ENCODE measurements around the gene ATP5MC3. TPM values are rescaled to one million over a fixed set of nuclear protein-coding genes. Genes with fewer than 3 reads are reported as not detected.

ATP5MC3 gene
- total RNA-seq, 2 donors from 2014 or later = 48.1 to 74.5 TPM

DNA sequence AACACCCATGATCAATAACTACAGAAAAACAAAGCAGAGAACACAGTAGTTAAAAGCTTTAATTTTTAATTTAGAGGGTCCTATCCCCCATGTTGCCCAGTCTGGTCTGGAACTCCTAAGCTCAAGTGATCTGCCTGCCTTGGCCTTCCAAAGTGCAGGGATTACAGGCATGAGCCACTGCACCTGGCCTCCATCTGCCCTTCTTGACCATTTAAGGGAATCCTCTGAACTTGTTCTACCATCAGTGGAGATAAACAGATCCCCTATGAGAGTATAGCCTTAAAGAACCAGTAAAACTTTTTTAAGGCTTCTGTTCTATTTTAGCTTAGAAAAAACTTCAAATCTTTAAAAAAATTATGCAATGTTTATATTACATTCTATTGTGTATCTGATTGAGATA is 13.5 kb upstream of the ATP5MC3 start:
- ATAC-seq (ENCODE audit: insufficient number of reproducible peaks, low FRiP score, low read depth) (no peak), DNase-seq (ENCODE audit: low spot score) (no peak)
- TF ChIP-seq, protein P1, sequence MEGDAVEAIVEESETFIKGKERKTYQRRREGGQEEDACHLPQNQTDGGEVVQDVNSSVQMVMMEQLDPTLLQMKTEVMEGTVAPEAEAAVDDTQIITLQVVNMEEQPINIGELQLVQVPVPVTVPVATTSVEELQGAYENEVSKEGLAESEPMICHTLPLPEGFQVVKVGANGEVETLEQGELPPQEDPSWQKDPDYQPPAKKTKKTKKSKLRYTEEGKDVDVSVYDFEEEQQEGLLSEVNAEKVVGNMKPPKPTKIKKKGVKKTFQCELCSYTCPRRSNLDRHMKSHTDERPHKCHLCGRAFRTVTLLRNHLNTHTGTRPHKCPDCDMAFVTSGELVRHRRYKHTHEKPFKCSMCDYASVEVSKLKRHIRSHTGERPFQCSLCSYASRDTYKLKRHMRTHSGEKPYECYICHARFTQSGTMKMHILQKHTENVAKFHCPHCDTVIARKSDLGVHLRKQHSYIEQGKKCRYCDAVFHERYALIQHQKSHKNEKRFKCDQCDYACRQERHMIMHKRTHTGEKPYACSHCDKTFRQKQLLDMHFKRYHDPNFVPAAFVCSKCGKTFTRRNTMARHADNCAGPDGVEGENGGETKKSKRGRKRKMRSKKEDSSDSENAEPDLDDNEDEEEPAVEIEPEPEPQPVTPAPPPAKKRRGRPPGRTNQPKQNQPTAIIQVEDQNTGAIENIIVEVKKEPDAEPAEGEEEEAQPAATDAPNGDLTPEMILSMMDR (IDR thresholded peaks at IDR 0.05) = no peak
- Histone ChIP-seq H3K4me1 (ENCODE audit: control insufficient read depth in 1 of 2, low read depth in 2 of 2) (no peaks in the 10 kb centered on the region), H3K4me3 (no peak overlapping the region), H3K27me3 (replicated peaks; ENCODE audit: insufficient read depth) (no peaks in the 10 kb centered on the region), H3K36me3 (no peaks in the 10 kb centered on the region), H3K27ac (no peak overlapping the region), H3K9me3 (no peaks in the 10 kb centered on the region)

DNA sequence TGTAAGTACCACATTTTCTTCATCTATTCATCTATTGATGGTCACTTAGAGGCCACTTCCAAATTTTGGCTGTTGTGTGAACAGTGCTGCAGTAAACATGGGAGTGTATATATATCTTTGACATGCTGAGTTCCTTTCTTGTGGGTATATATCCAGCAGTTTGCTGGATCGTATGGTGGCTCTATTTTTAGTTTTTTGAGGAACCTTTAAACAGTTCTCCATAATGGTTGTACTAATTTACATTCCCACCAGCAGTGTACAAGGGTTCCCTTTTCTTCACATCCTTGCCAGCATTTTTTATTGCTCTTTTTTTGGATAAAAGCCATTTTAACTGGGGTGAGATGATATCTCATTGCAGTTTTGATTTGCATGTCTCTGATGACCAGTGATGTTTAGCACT is 7.3 kb upstream of the ATP5MC3 start:
- TF ChIP-seq, protein P1 (IDR thresholded peaks at IDR 0.05) = no peak
- H3K4me1 ChIP-seq (ENCODE audit: control insufficient read depth in 1 of 2, low read depth in 2 of 2) = no peaks in the 10 kb centered on the region
- DNase-seq (ENCODE audit: low spot score) = no peak
- no peaks in the 10 kb centered on the region for H3K27me3 ChIP-seq (replicated peaks; ENCODE audit: insufficient read depth)
- no peak for ATAC-seq (ENCODE audit: insufficient number of reproducible peaks, low FRiP score, low read depth)
- no peak overlapping the region for H3K4me3 ChIP-seq
- no peak overlapping the region for H3K27ac ChIP-seq
- no peaks in the 10 kb centered on the region for H3K9me3 ChIP-seq
- H3K36me3 ChIP-seq = no peaks in the 10 kb centered on the region

DNA sequence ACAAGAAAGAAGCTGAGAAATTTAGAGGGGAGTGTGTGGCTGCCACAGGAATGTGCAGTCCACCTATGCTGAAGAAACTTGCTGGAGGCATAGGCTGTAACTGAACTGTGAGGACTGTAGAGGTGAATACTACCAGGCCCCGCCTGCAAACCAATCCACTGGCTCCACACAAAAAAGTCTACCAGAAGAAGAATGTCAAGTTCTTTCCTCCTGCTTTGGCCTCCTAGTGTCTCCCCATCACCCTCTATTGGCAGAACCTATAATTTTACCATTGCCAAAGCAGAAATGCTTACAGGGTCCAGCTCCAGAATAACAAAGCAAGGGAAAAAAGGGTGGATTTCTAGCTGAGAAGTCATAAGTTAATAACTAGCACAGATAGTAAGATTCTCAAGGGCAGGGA is 5.9 kb upstream of the ATP5MC3 start:
- ATAC-seq (ENCODE audit: insufficient number of reproducible peaks, low FRiP score, low read depth) (no peak), DNase-seq (ENCODE audit: low spot score) (no peak)
- TF ChIP-seq, protein P1 (IDR thresholded peaks at IDR 0.05) = no peak
- Histone ChIP-seq H3K4me3 (no peak overlapping the region), H3K9me3 (no peaks in the 10 kb centered on the region), H3K4me1 (ENCODE audit: control insufficient read depth in 1 of 2, low read depth in 2 of 2) (no peaks in the 10 kb centered on the region), H3K27me3 (replicated peaks; ENCODE audit: insufficient read depth) (no peaks in the 10 kb centered on the region), H3K27ac (no peak overlapping the region), H3K36me3 (no peaks in the 10 kb centered on the region)

DNA sequence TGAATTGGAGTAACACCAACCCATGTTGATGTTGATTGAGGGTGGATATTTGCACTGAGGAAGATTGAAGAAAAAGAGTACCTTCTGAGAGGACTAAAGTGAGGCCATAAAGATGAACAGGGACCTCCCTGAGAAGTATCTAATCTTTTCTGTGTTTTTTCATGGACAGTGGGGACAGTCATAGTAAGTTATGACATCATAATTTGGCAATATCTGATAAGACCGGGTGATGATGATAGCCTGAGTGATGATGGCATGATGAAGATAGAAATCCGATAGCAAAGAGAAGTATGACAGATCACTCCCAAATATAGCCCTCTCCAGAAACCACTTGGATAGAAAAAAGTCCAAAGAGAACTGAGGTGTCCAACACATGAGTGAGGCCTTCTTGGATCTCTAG is 2.2 kb upstream of the ATP5MC3 start:
- H3K4me3 ChIP-seq = no peak overlapping the region
- no peaks in the 10 kb centered on the region for H3K27me3 ChIP-seq (replicated peaks; ENCODE audit: insufficient read depth)
- H3K27ac ChIP-seq = no peak overlapping the region
- H3K9me3 ChIP-seq = no peaks in the 10 kb centered on the region
- peaks cover 4% of the 10 kb centered on the region for H3K36me3 ChIP-seq
- peaks cover 0 to 5% of the 10 kb centered on the region in 2 donors for H3K4me1 ChIP-seq (ENCODE audit: control insufficient read depth in 1 of 2, low read depth in 2 of 2)
- no peak for DNase-seq (ENCODE audit: low spot score)
- ATAC-seq (ENCODE audit: insufficient number of reproducible peaks, low FRiP score, low read depth) = no peak
- TF ChIP-seq, protein P1 (IDR thresholded peaks at IDR 0.05) = no peak

DNA sequence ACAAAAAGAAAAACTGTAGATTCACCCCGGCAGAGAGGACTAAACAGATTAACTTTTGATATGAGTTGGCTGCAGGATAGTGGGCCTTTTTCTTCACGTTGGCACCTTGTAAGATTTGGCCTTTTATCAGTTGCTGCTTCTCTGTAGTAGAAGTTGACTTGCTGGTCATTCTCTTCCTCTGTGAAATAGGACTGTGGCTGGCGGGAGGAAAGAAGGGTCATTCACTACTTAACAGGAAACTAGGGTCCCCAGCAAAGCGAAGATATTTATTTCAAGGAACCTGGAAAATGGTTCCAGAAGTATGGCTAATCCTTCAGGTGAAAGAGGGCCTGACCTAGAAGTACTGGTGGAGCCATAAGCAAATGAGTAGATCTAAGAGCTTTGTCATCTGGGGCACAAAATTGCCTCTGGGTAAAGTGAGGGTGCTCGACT is 383 bp upstream of the ATP5MC3 start:
- H3K27ac ChIP-seq = peak overlapping the region; percentile 68 to 71
- no peaks in the 10 kb centered on the region for H3K27me3 ChIP-seq (replicated peaks; ENCODE audit: insufficient read depth)
- no peaks in the 10 kb centered on the region for H3K9me3 ChIP-seq
- DNase-seq (ENCODE audit: low spot score) (no peak), ATAC-seq (ENCODE audit: insufficient number of reproducible peaks, low FRiP score, low read depth) (no peak)
- H3K4me3 ChIP-seq = peak overlapping the region; percentile 86
- peaks cover 0 to 5% of the 10 kb centered on the region in 2 donors for H3K4me1 ChIP-seq (ENCODE audit: control insufficient read depth in 1 of 2, low read depth in 2 of 2)
- TF ChIP-seq, protein P1 (IDR thresholded peaks at IDR 0.05) = no peak
- peaks cover 13% of the 10 kb centered on the region for H3K36me3 ChIP-seq
